ENCODE data around the gene POMGNT2.
"Not testable (repeated sequence)": the region's sequence is repeated elsewhere in the genome, so short reads cannot be mapped to it uniquely, and the experiment has no call there.

Gene POMGNT2

GRCh38 chr3:43075904-43076661 is 29.8 kb downstream of the POMGNT2 start:
- no peak for DNase-seq (ENCODE audit: low spot score)

- DNase-seq (ENCODE audit: low spot score) = no peak
Measured at GRCh38 chr3:43074901-43075689, 30.8 kb downstream of the POMGNT2 start.

- no peak for DNase-seq (ENCODE audit: low spot score)
Measured at GRCh38 chr3:43074482-43074881, 31.4 kb downstream of the POMGNT2 start.

- DNase-seq (ENCODE audit: low spot score) = no peak
Measured at GRCh38 chr3:43073836-43074220, 32.1 kb downstream of the POMGNT2 start.

- no peak for DNase-seq (ENCODE audit: low spot score)
Measured at GRCh38 chr3:43073116-43073835, 32.6 kb downstream of the POMGNT2 start.

GRCh38 chr3:43072361-43072760 is 33.5 kb downstream of the POMGNT2 start:
- DNase-seq (ENCODE audit: low spot score) = no peak

GRCh38 chr3:43071313-43071893 is 34.5 kb downstream of the POMGNT2 start:
- DNase-seq (ENCODE audit: low spot score) = peak; percentile 46

GRCh38 chr3:43070670-43071069 is 35.2 kb downstream of the POMGNT2 start:
- not testable (repeated sequence) for DNase-seq (ENCODE audit: low spot score)

- DNase-seq (ENCODE audit: low spot score) = no peak
Measured at GRCh38 chr3:43063114-43063513, 42.8 kb downstream of the POMGNT2 start.

- no peak for DNase-seq (ENCODE audit: low spot score)
Measured at GRCh38 chr3:43062564-43063040, 43.3 kb downstream of the POMGNT2 start.

GRCh38 chr3:43062040-43062563 is 43.8 kb downstream of the POMGNT2 start:
- no peak for DNase-seq (ENCODE audit: low spot score)

- DNase-seq (ENCODE audit: low spot score) = no peak
Measured at GRCh38 chr3:43061101-43061895, 44.6 kb downstream of the POMGNT2 start.

GRCh38 chr3:43059456-43059855 is 46.4 kb downstream of the POMGNT2 start:
- no peak for DNase-seq (ENCODE audit: low spot score)

GRCh38 chr3:43055806-43056770 is 49.8 kb downstream of the POMGNT2 start:
- DNase-seq (ENCODE audit: low spot score) = no peak

- DNase-seq (ENCODE audit: low spot score) = no peak
Measured at GRCh38 chr3:43055393-43055792, 50.5 kb downstream of the POMGNT2 start.

- no peak for DNase-seq (ENCODE audit: low spot score)
Measured at GRCh38 chr3:43054754-43055153, 51.1 kb downstream of the POMGNT2 start.

- DNase-seq (ENCODE audit: low spot score) = no peak
Measured at GRCh38 chr3:43053291-43053690, 52.6 kb downstream of the POMGNT2 start.

GRCh38 chr3:43048470-43048869 is 57.4 kb downstream of the POMGNT2 start:
- no peak for DNase-seq (ENCODE audit: low spot score)

GRCh38 chr3:43046583-43046982 is 59.3 kb downstream of the POMGNT2 start:
- no peak for DNase-seq (ENCODE audit: low spot score)

- DNase-seq (ENCODE audit: low spot score) = not testable (repeated sequence)
Measured at GRCh38 chr3:43045079-43045478, 60.8 kb downstream of the POMGNT2 start.

Measured in hematopoietic multipotent progenitor cell treated with erythropoietin and hydrocortisone succinate and interleukin-3 and kit ligand, for 15 days (in vitro differentiated cells).